Measurements from ENCODE around the gene CAPN12.

Gene CAPN12

DNA sequence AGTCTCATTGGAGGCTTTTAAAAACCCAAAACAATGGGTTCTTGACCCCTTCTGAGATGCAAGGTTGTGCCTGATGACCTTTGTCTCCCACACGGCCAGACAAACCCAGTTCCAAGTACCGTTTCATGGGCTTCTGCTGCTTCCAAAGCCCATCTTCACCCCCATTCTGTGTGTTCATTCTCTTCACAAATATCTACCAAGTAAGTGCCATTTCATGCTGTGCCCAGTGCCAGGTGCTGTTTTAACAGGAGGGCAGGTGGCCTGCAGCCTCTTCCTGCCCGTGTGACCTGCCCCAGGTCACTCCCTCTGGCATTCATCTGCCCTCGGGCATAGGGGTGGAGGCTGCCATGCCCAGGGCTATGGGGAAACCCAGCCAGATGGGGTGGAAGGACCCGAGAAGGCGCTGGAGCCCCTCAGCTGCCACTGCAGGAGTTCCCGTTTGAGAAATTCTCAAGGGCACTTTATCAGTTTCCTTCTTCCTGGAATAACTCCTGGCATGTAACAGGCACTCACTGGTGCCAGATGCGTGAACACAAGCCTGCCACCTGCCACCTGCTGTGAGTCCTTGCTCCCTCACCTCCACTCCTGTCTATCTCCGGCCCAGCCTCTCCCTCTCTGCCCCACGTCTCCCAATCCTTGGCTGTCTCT lies 12.5 kb downstream of the CAPN12 start:
- Histone ChIP-seq H3K4me1 (ENCODE audit: control insufficient read depth, insufficient read depth, low read length) (peaks cover 11% of the 10 kb centered on the region), H3K36me3 (ENCODE audit: control insufficient read depth, insufficient read depth, low read length) (peaks cover 17% of the 10 kb centered on the region), H3K4me3 (ENCODE audit: insufficient read depth, low read depth, low read length) (no peak overlapping the region), H3K27me3 (ENCODE audit: control insufficient read depth, insufficient read depth, low read length, poor library complexity, severe bottlenecking) (peaks cover 8% of the 10 kb centered on the region), H3K27ac (ENCODE audit: insufficient read depth, low read depth, low read length, poor library complexity, severe bottlenecking) (no peak overlapping the region), H3K9me3 (ENCODE audit: control insufficient read depth, low read length) (no peaks in the 10 kb centered on the region)
- WGBS, 2 experiments, result 91% methylated on average over 10 of the region's 10 CpGs

DNA sequence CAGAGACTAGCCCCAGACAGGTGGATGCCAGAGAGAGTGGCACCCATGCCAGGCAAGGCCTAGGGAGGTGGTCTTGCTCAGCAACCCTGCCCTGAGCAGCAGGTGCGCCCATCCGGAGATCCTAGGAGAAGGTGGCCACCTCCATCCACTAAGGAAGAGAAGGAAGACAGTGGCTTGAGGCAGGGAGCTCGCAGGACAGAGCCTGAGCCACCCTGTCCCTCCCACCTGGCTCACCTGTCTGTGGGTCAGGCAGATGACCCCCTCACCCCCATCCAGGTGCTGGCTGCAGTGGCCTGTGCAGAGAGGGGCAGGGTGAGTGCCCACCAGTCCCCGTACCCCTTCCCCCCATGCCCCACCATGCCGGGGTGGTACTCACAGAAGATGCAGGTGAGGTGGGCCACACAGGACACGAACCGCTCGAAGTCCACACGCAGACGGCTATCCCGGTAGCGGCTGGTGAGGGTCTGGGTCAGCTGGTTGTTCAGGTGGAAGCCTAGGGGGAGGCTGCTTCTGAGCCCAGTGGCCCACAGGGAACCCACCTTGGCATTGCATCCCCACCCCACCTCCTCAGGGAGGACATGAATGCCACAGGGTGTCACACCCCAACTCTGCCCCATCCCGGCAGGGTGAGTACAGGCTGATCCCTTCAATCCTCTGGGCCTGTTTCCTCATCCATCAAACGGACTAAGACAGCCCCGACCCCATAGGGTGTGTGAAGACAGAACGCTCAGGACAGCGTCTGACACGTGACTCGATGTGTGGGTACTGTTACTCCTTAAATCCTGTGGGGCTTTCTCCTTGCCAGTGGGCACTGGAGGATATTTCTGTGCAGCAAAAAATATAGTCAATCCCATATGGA lies 13.3 kb downstream of the CAPN12 start:
- peaks cover 11% of the 10 kb centered on the region for H3K4me1 ChIP-seq (ENCODE audit: control insufficient read depth, insufficient read depth, low read length)
- no peaks in the 10 kb centered on the region for H3K27me3 ChIP-seq (ENCODE audit: control insufficient read depth, insufficient read depth, low read length, poor library complexity, severe bottlenecking)
- 95 to 96% methylated on average over 17 to 19 of the region's 19 CpGs for WGBS, 2 experiments
- no peak overlapping the region for H3K4me3 ChIP-seq (ENCODE audit: insufficient read depth, low read depth, low read length)
- H3K27ac ChIP-seq (ENCODE audit: insufficient read depth, low read depth, low read length, poor library complexity, severe bottlenecking), result no peak overlapping the region
- peaks cover 18% of the 10 kb centered on the region for H3K36me3 ChIP-seq (ENCODE audit: control insufficient read depth, insufficient read depth, low read length)
- no peaks in the 10 kb centered on the region for H3K9me3 ChIP-seq (ENCODE audit: control insufficient read depth, low read length)

DNA sequence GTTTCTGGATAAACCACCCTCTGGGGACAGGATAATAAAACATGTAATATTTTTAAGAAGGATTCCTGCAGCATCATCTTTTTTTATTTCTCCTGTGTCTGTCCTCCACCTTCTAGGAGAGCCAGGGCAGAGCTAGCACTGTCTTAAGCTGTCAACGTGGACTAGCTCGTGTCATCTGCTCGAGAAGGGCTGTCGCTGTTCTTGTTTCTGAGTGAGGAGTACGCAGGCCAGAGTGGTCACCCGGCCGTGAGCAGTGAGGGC lies 13.9 kb downstream of the CAPN12 start:
- H3K36me3 ChIP-seq (ENCODE audit: control insufficient read depth, insufficient read depth, low read length), result peaks cover 23% of the 10 kb centered on the region

DNA sequence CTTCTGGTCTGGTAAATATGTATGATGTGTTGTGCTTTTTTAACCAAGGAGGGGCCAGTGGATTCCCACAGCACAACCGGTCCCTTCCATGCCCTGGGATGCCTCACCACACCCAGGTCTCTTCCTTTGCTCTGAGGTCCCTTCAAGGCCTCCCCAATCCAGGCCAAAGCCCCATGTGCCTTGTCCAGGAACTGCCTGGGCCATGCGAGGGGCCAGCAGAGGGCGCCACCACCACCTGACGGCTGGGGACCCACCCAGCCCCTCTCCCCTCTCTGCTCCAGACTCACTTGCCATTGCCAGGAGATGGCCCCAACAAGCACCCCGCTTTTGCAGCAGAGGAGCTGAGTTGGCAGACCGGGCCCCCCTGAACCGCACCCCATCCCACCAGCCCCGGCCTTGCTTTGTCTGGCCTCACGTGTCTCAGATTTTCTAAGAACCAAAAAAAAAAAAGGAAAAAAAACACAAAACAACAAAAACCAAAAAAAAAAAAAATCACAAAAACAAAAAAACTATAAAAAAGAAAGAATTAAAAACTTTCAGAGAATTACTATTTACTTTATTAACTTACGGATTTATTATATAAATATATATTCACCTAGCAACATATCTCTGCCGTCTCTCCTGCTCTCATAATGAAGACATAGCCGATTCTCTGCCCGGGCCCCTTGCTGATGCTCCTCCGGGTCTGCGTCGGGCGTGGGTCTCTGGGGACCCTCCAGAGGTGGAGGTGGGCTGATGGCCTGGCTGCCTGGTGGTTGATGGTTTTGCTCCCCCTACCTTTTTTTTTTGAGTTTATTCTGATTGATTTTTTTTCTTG lies 14.4 kb downstream of the CAPN12 start:
- Histone ChIP-seq H3K4me3 (ENCODE audit: insufficient read depth, low read depth, low read length) (no peak overlapping the region), H3K27me3 (ENCODE audit: control insufficient read depth, insufficient read depth, low read length, poor library complexity, severe bottlenecking) (no peaks in the 10 kb centered on the region), H3K4me1 (ENCODE audit: control insufficient read depth, insufficient read depth, low read length) (peaks cover 7% of the 10 kb centered on the region), H3K9me3 (ENCODE audit: control insufficient read depth, low read length) (no peaks in the 10 kb centered on the region), H3K27ac (ENCODE audit: insufficient read depth, low read depth, low read length, poor library complexity, severe bottlenecking) (no peak overlapping the region), H3K36me3 (ENCODE audit: control insufficient read depth, insufficient read depth, low read length) (peaks cover 27% of the 10 kb centered on the region)
- 65 to 68% methylated on average over 15 to 16 of the region's 17 CpGs for WGBS, 2 experiments

More for the DNA sequence above, 13.9 kb downstream of the CAPN12 start:
- peaks cover 11% of the 10 kb centered on the region for H3K4me1 ChIP-seq (ENCODE audit: control insufficient read depth, insufficient read depth, low read length)
- 98% methylated on average over 7 of the region's 7 CpGs for WGBS, 2 experiments
- no peaks in the 10 kb centered on the region for H3K27me3 ChIP-seq (ENCODE audit: control insufficient read depth, insufficient read depth, low read length, poor library complexity, severe bottlenecking)
- H3K4me3 ChIP-seq (ENCODE audit: insufficient read depth, low read depth, low read length), result no peak overlapping the region
- no peaks in the 10 kb centered on the region for H3K9me3 ChIP-seq (ENCODE audit: control insufficient read depth, low read length)
- H3K27ac ChIP-seq (ENCODE audit: insufficient read depth, low read depth, low read length, poor library complexity, severe bottlenecking), result no peak overlapping the region

DNA sequence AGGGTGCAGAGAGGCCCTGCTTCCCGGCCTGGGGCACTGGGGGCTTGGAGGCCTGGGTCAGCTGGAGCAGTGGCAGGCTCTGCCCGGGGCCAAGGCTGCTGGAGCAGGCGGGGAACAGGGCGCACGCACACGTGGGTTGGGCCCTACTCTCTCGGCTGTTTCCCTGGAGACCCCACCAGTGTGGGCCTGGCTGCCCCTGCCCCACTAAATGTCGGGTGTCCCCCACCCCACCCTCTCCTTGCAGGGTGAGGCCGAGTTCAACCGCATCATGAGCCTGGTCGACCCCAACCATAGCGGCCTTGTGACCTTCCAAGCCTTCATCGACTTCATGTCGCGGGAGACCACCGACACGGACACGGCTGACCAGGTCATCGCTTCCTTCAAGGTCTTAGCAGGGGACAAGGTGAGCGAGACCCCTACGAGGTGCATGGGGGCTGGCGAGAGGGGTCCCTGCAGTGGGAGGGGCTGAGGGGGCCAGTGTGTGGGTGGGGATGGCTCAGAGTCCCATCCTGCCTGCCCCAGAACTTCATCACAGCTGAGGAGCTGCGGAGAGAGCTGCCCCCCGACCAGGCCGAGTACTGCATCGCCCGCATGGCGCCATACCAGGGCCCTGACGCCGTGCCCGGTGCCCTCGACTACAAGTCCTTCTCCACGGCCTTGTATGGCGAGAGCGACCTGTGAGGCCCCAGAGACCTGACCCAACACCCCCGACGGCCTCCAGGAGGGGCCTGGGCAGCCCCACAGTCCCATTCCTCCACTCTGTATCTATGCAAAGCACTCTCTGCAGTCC lies 15.3 kb downstream of the CAPN12 start:
- 94 to 95% methylated on average over 37 of the region's 37 CpGs for WGBS, 2 experiments
- Histone ChIP-seq H3K4me3 (ENCODE audit: insufficient read depth, low read depth, low read length) (no peak overlapping the region), H3K9me3 (ENCODE audit: control insufficient read depth, low read length) (no peaks in the 10 kb centered on the region), H3K27ac (ENCODE audit: insufficient read depth, low read depth, low read length, poor library complexity, severe bottlenecking) (no peak overlapping the region), H3K27me3 (ENCODE audit: control insufficient read depth, insufficient read depth, low read length, poor library complexity, severe bottlenecking) (no peaks in the 10 kb centered on the region), H3K36me3 (ENCODE audit: control insufficient read depth, insufficient read depth, low read length) (peaks cover 33% of the 10 kb centered on the region), H3K4me1 (ENCODE audit: control insufficient read depth, insufficient read depth, low read length) (no peaks in the 10 kb centered on the region)

DNA sequence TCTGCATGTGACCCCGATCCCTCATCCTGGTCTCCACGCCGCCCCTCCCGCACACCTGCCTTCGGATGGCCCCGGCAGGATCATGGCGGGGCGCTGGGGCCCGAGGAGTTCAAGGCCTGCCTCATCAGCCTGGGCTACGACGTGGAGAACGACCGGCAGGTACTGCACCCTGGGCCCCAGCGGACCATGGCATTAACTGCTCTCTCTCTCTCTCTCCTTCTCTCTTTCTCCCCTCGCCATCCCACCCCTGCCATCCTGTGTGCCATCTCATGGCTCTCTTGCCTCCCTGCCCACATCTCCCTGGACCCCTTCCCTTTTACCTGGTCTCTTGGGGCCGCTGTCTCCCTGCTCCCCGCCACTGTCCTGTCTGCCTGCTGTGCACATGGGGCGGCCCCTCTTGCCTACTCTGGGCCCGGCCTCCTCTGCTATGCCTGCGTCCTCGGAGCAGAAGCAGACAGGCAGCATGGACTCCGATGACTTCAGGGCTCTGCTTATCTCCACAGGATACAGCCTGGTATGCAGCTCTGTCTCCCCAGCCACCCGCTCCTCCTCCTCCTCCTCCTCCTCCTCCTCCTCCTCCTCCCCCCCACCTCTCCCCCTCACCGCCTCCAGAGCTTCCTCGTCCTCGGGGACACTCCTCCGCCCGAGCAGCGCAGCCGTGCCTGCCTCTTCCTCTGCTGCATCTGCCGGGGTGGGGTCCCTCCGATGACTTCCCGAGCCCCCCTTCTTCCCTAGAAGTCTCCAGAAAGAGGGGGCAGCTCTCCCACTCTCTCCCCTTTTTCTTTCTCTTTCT lies 16.2 kb downstream of the CAPN12 start:
- no peak overlapping the region for H3K27ac ChIP-seq (ENCODE audit: insufficient read depth, low read depth, low read length, poor library complexity, severe bottlenecking)
- no peak overlapping the region for H3K4me3 ChIP-seq (ENCODE audit: insufficient read depth, low read depth, low read length)
- WGBS, 2 experiments, result 89 to 93% methylated on average over 32 of the region's 33 CpGs
- no peaks in the 10 kb centered on the region for H3K27me3 ChIP-seq (ENCODE audit: control insufficient read depth, insufficient read depth, low read length, poor library complexity, severe bottlenecking)
- H3K36me3 ChIP-seq (ENCODE audit: control insufficient read depth, insufficient read depth, low read length), result peaks cover 40% of the 10 kb centered on the region
- no peaks in the 10 kb centered on the region for H3K9me3 ChIP-seq (ENCODE audit: control insufficient read depth, low read length)
- no peaks in the 10 kb centered on the region for H3K4me1 ChIP-seq (ENCODE audit: control insufficient read depth, insufficient read depth, low read length)

DNA sequence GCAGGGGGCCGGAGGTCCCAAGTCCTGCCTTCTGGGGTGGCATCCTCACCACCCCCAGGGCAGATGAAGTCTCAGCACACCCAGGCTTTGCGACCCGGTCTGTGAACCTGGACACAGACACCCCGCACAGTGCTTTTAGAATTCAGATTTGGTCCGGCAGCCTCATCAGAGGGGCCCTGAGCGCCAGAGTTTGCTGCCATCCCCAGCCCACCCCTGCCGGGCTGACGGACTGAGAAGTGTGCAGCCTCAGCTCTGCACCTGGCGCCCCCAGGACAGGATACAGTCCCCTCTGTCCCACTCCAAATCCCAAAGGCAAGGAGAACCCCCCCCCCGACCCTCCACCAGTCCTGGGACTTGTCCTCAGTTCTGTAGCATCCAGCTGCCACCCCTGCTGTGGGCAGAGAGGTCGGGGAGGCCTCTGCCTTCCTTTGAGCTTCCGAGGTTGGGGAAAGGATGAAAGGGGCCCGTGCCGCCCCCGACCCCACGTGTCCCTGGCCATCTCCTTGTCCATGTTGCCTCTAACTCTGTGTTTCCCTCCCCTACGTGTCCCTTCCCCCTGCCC lies 16.9 kb downstream of the CAPN12 start:
- no peak overlapping the region for H3K27ac ChIP-seq (ENCODE audit: insufficient read depth, low read depth, low read length, poor library complexity, severe bottlenecking)
- 92 to 93% methylated on average over 16 to 17 of the region's 17 CpGs for WGBS, 2 experiments
- no peaks in the 10 kb centered on the region for H3K9me3 ChIP-seq (ENCODE audit: control insufficient read depth, low read length)
- no peaks in the 10 kb centered on the region for H3K4me1 ChIP-seq (ENCODE audit: control insufficient read depth, insufficient read depth, low read length)
- no peak overlapping the region for H3K4me3 ChIP-seq (ENCODE audit: insufficient read depth, low read depth, low read length)
- H3K27me3 ChIP-seq (ENCODE audit: control insufficient read depth, insufficient read depth, low read length, poor library complexity, severe bottlenecking), result no peaks in the 10 kb centered on the region
- peaks cover 42% of the 10 kb centered on the region for H3K36me3 ChIP-seq (ENCODE audit: control insufficient read depth, insufficient read depth, low read length)

DNA sequence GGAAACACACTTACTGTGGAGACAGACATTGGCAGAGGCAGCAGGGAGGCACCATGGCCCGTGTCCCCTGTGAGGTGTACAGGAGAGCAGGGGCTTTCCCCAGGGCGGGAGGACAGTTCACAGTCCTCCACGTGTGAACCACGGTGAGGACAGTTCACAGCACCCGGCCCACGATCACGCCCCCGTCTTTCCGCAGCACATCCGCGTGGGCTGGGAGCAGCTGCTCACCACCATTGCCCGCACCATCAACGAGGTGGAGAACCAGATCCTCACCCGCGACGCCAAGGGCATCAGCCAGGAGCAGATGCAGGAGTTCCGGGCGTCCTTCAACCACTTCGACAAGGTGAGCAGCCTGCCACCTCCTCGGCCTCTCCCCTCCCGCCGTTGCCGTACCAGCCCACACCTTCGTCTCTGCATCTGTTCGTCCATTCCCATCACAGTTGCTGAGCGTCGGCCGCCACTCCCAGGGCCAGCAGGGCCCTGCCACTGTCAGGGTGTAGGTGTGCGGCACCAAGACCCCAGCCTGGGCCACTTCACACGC lies 17.4 kb downstream of the CAPN12 start:
- 94 to 95% methylated on average over 30 of the region's 30 CpGs for WGBS, 2 experiments

DNA sequence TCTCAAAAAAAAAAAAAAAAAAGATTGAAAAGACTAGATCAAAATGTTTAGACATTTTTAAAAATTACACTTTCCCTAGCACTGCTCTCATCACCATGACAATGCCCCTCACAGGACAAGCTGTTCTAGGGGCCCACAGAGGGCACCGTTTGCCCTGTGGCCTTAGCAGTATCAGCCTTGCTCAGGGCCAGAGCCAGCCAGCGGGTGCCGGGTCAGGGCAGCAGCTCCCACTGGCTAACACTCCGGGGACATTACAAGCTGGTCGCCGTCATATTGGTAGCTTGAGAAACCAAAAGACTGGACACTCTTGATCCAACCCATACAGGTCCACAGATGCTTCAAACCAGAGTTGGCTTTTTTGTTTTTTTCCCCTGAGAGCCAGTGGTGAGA lies 18.0 kb downstream of the CAPN12 start:
- Histone ChIP-seq H3K4me3 (ENCODE audit: insufficient read depth, low read depth, low read length) (no peak overlapping the region), H3K9me3 (ENCODE audit: control insufficient read depth, low read length) (no peaks in the 10 kb centered on the region), H3K27ac (ENCODE audit: insufficient read depth, low read depth, low read length, poor library complexity, severe bottlenecking) (no peak overlapping the region), H3K36me3 (ENCODE audit: control insufficient read depth, insufficient read depth, low read length) (peaks cover 44% of the 10 kb centered on the region), H3K27me3 (ENCODE audit: control insufficient read depth, insufficient read depth, low read length, poor library complexity, severe bottlenecking) (no peaks in the 10 kb centered on the region), H3K4me1 (ENCODE audit: control insufficient read depth, insufficient read depth, low read length) (no peaks in the 10 kb centered on the region)
- 93 to 95% methylated on average over 6 of the region's 6 CpGs for WGBS, 2 experiments

More for the DNA sequence above, 17.4 kb downstream of the CAPN12 start:
- no peak overlapping the region for H3K27ac ChIP-seq (ENCODE audit: insufficient read depth, low read depth, low read length, poor library complexity, severe bottlenecking)
- H3K4me3 ChIP-seq (ENCODE audit: insufficient read depth, low read depth, low read length), result no peak overlapping the region
- H3K9me3 ChIP-seq (ENCODE audit: control insufficient read depth, low read length), result no peaks in the 10 kb centered on the region
- no peaks in the 10 kb centered on the region for H3K4me1 ChIP-seq (ENCODE audit: control insufficient read depth, insufficient read depth, low read length)
- peaks cover 42% of the 10 kb centered on the region for H3K36me3 ChIP-seq (ENCODE audit: control insufficient read depth, insufficient read depth, low read length)
- H3K27me3 ChIP-seq (ENCODE audit: control insufficient read depth, insufficient read depth, low read length, poor library complexity, severe bottlenecking), result no peaks in the 10 kb centered on the region
